ENCODE data around the gene PRKAG2. TPM values are rescaled to one million over a fixed set of nuclear protein-coding genes. Genes with fewer than 3 reads are reported as not detected.

Gene PRKAG2
- total RNA-seq, result 12.0 and 14.2 TPM in 2 replicates

GRCh38 chr7:151876899-151877777 lies at the start of gene PRKAG2:
Gene PRKAG2 (minus strand): TSS chr7:151877115. CDS start chr7:151876620, 495 bp downstream.

GRCh38 chr7:151519765-151520418 lies 357.0 kb downstream of the PRKAG2 start, which contains the start of gene RHEB:
Gene RHEB (minus strand): TSS chr7:151519895. CDS start chr7:151519511, 384 bp downstream.

Other genes starting within 250 kb of the PRKAG2 start
- gene GALNTL5, start 79.3 kb upstream of the PRKAG2 start, total RNA-seq, result not detected in 2 replicates
- 63.1 and 65.2 TPM in 2 replicates for gene GALNT11, start 148.6 kb upstream of the PRKAG2 start, total RNA-seq

All from aortic smooth muscle cell (primary cell).